ENCODE results near the gene HOXA13.
A peak's percentile ranks its signal among the peaks of the same experiment; 100 is the strongest.

DNA sequence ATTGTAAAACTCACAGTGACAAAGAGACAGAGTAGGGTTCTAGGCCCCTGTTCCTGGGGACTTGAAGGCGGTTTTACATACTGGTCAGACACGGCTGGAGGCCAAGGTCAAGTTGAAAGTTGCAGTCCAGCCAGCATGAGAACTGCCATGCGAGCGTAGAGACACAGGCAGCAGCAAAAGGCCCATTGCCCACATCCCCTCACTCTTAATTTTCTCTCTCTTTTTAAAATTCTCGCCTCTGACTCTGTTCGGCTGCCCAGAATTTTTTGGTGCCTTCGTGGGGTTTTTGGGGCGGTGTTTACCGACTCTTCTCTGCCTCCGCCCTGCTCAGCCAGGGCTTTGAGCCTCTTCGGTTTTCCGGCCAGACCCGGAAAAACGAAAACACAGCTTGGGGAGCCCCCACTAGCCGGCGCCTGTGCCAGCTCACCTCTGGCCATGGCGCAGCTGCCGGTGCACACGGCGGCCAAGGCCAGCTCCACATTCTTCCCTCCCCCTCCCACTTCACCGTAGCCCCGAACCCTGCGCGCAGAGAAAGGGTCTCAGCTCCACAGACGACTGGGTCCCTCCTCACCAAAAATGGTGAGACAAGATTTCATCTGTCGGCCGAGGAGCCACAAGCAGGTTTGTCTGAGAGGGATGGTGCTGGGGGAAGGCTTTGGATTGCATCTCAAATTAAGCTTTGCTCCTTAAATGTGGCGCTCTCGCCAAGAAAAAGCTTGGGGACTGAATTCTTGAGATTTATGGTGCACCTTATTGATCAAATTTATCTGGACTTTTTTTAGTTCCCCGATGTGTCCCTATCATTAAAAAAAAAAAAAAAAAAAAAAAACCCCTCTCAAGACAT lies 2.3 kb upstream of the HOXA13 start:
- TF ChIP-seq, protein P1, sequence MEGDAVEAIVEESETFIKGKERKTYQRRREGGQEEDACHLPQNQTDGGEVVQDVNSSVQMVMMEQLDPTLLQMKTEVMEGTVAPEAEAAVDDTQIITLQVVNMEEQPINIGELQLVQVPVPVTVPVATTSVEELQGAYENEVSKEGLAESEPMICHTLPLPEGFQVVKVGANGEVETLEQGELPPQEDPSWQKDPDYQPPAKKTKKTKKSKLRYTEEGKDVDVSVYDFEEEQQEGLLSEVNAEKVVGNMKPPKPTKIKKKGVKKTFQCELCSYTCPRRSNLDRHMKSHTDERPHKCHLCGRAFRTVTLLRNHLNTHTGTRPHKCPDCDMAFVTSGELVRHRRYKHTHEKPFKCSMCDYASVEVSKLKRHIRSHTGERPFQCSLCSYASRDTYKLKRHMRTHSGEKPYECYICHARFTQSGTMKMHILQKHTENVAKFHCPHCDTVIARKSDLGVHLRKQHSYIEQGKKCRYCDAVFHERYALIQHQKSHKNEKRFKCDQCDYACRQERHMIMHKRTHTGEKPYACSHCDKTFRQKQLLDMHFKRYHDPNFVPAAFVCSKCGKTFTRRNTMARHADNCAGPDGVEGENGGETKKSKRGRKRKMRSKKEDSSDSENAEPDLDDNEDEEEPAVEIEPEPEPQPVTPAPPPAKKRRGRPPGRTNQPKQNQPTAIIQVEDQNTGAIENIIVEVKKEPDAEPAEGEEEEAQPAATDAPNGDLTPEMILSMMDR (IDR thresholded peaks at IDR 0.05; ENCODE audit: poor library complexity), result no peak
- TF ChIP-seq EZH2 (IDR thresholded peaks at IDR 0.05; ENCODE audit: borderline replicate concordance) (peak; percentile 30), EZH2phosphoT487 (IDR thresholded peaks at IDR 0.05; ENCODE audit: low read depth, severe bottlenecking, unreplicated experiment) (no peak)

Data from hepatocyte (in vitro differentiated cells).